Measurements from ENCODE around the gene MRPL58.

DNA sequence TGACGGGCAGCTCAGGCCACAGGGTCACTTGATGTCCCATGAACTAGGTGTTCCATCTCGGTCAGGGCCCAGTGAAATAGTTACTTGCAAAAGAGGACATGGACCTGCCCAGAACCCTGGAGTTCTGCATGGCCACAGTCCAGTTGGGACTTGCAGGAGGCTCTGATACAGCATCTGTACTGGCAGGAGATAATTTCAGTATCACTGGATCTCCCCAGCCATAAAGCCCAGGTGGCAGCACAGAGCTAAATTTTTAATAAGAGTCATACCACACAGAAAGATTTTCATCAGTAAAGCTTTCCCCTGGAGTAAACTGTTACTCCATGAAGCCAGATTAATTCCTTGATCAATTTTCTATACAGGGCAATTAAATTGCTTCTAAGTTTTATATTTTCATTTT, 57.3 kb downstream of the MRPL58 start:
- TF ChIP-seq, protein P1, sequence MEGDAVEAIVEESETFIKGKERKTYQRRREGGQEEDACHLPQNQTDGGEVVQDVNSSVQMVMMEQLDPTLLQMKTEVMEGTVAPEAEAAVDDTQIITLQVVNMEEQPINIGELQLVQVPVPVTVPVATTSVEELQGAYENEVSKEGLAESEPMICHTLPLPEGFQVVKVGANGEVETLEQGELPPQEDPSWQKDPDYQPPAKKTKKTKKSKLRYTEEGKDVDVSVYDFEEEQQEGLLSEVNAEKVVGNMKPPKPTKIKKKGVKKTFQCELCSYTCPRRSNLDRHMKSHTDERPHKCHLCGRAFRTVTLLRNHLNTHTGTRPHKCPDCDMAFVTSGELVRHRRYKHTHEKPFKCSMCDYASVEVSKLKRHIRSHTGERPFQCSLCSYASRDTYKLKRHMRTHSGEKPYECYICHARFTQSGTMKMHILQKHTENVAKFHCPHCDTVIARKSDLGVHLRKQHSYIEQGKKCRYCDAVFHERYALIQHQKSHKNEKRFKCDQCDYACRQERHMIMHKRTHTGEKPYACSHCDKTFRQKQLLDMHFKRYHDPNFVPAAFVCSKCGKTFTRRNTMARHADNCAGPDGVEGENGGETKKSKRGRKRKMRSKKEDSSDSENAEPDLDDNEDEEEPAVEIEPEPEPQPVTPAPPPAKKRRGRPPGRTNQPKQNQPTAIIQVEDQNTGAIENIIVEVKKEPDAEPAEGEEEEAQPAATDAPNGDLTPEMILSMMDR (tag by site-specific recombination; IDR thresholded peaks at IDR 0.05) = no peak
- TF ChIP-seq ZNF19 (tag by site-specific recombination; IDR thresholded peaks at IDR 0.05; ENCODE audit: low read depth) = no peak
